WTC11 (cell line): Measurements from ENCODE around the gene PHAF1.

ENCODE experiments used
- CTCF ChIP-seq: fragments of 200-600 bp; IDR thresholded peaks from 2 replicates; pipeline ENCODE4 v1.8.0; 2022; ENCODE audit warnings: antibody characterized with exemption
- E2F4 ChIP-seq: sonication (generic); formaldehyde crosslinking; IDR thresholded peaks from 2 replicates; pipeline ENCODE4 v1.8.1; 2022; ENCODE audit warnings: low read depth, mild to moderate bottlenecking, moderate library complexity, missing genetic modification reagents, borderline replicate concordance
- ETV6 ChIP-seq: sonication (generic); formaldehyde crosslinking; IDR thresholded peaks from 2 replicates; pipeline ENCODE4 v1.8.1; 2022; ENCODE audit warnings: mild to moderate bottlenecking, missing genetic modification reagents
- JAZF1 ChIP-seq: fragments of 250-450 bp; sonication (Bioruptor Pico); IDR thresholded peaks from 2 replicates; pipeline ENCODE4 v1.9.0; 2021; ENCODE audit warnings: moderate library complexity, mild to moderate bottlenecking, inconsistent platforms
- NFE2L1 ChIP-seq: sonication (generic); formaldehyde crosslinking; IDR thresholded peaks from 2 replicates; pipeline ENCODE4 v1.8.1; 2023; ENCODE audit warnings: missing genetic modification reagents
- NFYB ChIP-seq: sonication (generic); formaldehyde crosslinking; conservative IDR thresholded peaks from 2 replicates; pipeline ENCODE4 v1.8.0; 2022; ENCODE audit warnings: low read depth, missing genetic modification reagents
- NR2C2 ChIP-seq: sonication (generic); formaldehyde crosslinking; IDR thresholded peaks from 2 replicates; pipeline ENCODE4 v1.8.0; 2022; ENCODE audit warnings: mild to moderate bottlenecking, missing genetic modification reagents
- TP53 ChIP-seq: sonication (generic); formaldehyde crosslinking; IDR thresholded peaks from 2 replicates; pipeline ENCODE4 v1.8.1; 2023; ENCODE audit warnings: mild to moderate bottlenecking, missing genetic modification reagents
- USF2 ChIP-seq: sonication (generic); formaldehyde crosslinking; IDR thresholded peaks from 2 replicates; pipeline ENCODE4 v1.8.1; 2023; ENCODE audit warnings: mild to moderate bottlenecking, missing genetic modification reagents, moderate library complexity
- ZBTB21 ChIP-seq: sonication (generic); formaldehyde crosslinking; IDR thresholded peaks from 2 replicates; pipeline ENCODE4 v1.8.1; 2023; ENCODE audit warnings: mild to moderate bottlenecking, missing genetic modification reagents, borderline replicate concordance
- ZNF671 ChIP-seq: fragments of 250-450 bp; sonication (Bioruptor Pico); IDR thresholded peaks from 2 replicates; pipeline ENCODE4 v1.8.0; 2021; ENCODE audit warnings: mild to moderate bottlenecking

GRCh38 chr16:67148221-67148620 is 38.5 kb downstream of the PHAF1 start:
- TF ChIP-seq NFYB: no peak
- no peak for TF ChIP-seq CTCF
- TF ChIP-seq ETV6 (CRISPR knock-in tag): no peak
- no peak for TF ChIP-seq USF2 (CRISPR knock-in tag)
- no peak for TF ChIP-seq ZNF671 (CRISPR knock-in tag)
- no peak for TF ChIP-seq E2F4 (CRISPR knock-in tag)
- no peak for TF ChIP-seq NR2C2
- no peak for TF ChIP-seq ZBTB21 (CRISPR knock-in tag)
- no peak for TF ChIP-seq JAZF1 (CRISPR knock-in tag)
- no peak for TF ChIP-seq NFE2L1 (CRISPR knock-in tag)
- no peak for TF ChIP-seq TP53
